ENCODE measurements around the gene UMAD1.

The UMAD1 gene

DNA sequence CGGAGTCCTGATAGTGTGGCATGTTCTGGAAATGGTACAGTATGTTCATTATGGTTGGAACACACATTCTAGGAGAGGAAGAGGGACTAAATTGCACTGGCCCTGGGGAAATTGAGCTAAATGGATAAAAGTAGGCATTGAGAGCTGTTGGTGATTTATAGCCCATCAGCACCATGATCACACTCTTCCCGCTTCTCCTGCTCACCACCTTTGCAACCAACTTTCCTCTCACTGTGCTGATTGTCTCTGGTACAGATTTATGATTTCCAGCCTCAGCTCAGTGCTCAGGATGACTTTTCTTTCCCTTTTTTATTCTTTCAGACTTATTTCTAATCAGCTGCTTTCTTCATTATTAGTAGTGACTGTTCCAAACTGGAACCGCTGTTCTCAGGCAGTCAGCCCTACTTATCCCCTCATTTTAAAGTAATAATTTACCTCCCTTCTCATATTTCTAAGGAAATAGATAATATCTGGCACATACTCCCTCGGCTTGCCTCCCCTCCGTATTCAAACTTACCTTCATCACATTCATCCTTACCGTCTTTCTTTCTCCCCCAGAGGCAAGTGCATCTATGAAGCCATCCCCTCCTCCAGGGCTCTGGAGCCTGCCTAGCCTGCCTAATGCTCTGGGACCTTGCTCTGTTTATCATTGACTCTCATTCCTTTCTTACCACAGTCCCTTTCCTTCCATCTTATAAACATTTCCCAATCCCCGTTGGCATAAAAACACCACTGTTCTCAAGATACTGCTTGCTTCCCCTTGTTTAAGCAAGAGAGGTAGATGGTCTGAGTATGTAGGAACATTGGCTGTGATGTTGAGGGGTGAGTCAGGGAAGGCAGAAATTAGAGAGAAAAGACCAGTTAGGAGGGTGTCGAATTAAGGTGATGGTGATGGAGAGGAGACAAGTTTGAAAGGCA, 129.4 kb downstream of the UMAD1 start:
- H3K27me3 ChIP-seq (ENCODE audit: control insufficient read depth, insufficient read depth, low read length): no peaks in the 10 kb centered on the region
- no peaks in the 10 kb centered on the region for H3K36me3 ChIP-seq (ENCODE audit: insufficient read depth, low read length)
- H3K4me2 ChIP-seq (ENCODE audit: low read length): no peak overlapping the region
- no peaks in the 10 kb centered on the region for H3K9me3 ChIP-seq (replicated peaks; ENCODE audit: low read length)
- no peak overlapping the region for H3K4me3 ChIP-seq (ENCODE audit: low read length)
- H3K9ac ChIP-seq (ENCODE audit: low read depth, low read length): no peak overlapping the region
- H3K4me1 ChIP-seq (ENCODE audit: control insufficient read depth, insufficient read depth, low read length): peaks cover 38% of the 10 kb centered on the region

DNA sequence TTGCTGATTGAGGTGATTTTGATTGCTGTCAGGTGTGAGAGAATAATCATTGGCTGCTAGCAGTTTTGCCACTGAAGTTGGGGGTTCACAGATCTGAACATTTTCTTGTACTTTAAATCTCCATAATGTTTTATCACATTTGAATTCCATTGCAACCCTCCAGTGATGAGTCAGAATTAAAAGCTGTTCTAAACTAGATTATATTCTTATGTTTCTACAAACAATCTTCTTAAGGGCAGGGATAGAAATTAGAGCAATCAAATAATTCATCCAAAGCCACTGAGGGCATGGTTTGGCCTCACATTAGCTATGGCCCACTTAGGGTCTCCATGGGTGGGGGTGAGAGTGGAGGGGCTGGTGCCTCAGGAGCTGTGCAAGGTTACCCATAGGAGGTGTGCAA, 130.9 kb downstream of the UMAD1 start:
- Histone ChIP-seq H3K27me3 (ENCODE audit: control insufficient read depth, insufficient read depth, low read length) (no peaks in the 10 kb centered on the region), H3K9me3 (replicated peaks; ENCODE audit: low read length) (no peaks in the 10 kb centered on the region), H3K36me3 (ENCODE audit: insufficient read depth, low read length) (no peaks in the 10 kb centered on the region), H3K4me1 (ENCODE audit: control insufficient read depth, insufficient read depth, low read length) (peaks cover 29% of the 10 kb centered on the region), H3K4me3 (ENCODE audit: low read length) (no peak overlapping the region), H3K9ac (ENCODE audit: low read depth, low read length) (no peak overlapping the region), H3K4me2 (ENCODE audit: low read length) (peak overlapping the region; percentile 80)

DNA sequence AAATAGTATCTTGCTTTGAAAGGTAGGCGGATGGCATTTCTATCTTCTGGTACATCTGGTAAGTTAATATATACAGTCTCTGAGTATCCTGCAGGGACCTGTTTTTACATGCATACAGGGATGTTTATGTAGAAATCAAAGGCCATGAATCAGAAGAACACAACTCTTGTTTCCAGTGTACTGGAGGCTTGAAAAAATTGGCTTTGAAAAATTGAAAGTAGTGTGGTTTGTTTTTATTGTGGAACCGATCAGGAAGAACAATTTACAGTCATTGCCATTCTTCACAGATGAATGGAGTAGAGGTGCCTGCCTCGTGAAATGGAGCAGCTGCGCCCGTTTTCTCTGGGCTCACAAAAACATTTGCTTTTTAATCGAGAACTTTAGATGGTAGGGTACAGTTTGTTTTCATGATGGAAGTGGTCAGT, 131.9 kb downstream of the UMAD1 start:
- Histone ChIP-seq H3K4me1 (ENCODE audit: control insufficient read depth, insufficient read depth, low read length) (peaks cover 26% of the 10 kb centered on the region), H3K4me2 (ENCODE audit: low read length) (peak overlapping the region; percentile 80), H3K36me3 (ENCODE audit: insufficient read depth, low read length) (no peaks in the 10 kb centered on the region), H3K9me3 (replicated peaks; ENCODE audit: low read length) (no peaks in the 10 kb centered on the region), H3K9ac (ENCODE audit: low read depth, low read length) (peak overlapping the region; percentile 42), H3K27me3 (ENCODE audit: control insufficient read depth, insufficient read depth, low read length) (no peaks in the 10 kb centered on the region), H3K4me3 (ENCODE audit: low read length) (peak overlapping the region; percentile 59)

DNA sequence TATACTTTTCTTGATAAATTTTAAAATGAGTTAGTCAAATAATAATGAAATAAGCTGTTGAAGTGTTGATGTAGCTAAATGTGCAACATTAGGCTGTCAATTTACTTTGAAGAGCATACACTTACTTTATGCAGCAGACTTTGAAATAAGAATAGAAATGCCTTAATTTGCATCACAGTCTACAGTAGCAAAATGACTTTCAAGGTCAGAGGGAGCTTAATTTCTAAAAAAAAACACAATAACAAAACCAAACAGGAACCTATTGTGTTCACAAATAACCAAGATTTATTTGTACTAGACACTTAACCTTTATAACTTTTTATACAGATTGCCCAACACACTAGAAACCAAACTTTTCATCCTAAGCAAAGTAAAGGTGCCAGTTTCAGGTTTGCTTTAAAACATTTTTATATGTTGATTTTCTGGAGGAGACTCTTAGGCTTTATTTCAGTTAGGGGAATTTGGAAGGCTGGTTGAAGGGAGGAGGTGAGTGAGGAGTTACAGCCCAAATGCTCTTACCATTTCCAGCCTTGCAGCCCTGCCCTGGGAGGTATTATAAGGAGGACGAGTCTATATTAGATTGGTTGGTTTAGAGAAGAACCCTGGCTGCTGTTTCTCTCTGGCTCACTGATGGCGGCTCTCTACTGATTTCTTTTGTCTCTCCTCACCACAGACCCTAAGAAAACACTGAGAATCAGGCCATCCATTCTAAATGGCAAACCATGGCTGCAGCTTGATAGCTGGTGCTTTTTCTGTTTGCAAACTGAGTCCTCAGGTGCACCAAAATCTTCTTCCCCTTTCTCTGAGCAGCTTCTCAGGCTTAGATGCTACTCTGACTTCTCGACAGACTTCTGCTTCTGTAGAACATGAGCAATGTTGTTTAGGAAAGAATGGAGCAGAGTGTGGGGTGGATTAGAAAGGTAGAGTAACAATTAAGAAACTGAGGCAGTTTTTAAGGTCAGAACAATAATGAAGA, 133.1 kb downstream of the UMAD1 start:
- Histone ChIP-seq H3K9ac (ENCODE audit: low read depth, low read length) (no peak overlapping the region), H3K4me1 (ENCODE audit: control insufficient read depth, insufficient read depth, low read length) (peaks cover 26% of the 10 kb centered on the region), H3K4me2 (ENCODE audit: low read length) (no peak overlapping the region), H3K27me3 (ENCODE audit: control insufficient read depth, insufficient read depth, low read length) (no peaks in the 10 kb centered on the region), H3K36me3 (ENCODE audit: insufficient read depth, low read length) (no peaks in the 10 kb centered on the region), H3K9me3 (replicated peaks; ENCODE audit: low read length) (no peaks in the 10 kb centered on the region), H3K4me3 (ENCODE audit: low read length) (no peak overlapping the region)

DNA sequence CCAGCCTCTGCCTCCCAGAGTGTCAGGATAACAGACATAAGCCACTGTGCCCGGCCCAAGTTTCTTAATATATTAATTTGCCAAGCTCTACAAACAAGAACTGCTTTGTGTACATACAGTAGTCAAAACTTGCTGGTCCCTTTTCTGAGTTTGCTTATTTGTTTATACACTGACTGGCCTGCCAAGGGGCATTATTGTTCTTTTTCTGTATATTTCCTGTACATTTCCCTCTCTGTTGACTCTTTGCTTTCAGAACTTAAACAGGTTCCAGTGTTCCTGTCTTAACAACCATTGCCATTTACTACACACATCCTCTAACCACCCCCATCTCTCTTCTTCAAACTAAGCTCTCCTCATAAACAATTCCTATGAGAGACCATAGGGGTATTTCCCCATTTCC, 139.3 kb downstream of the UMAD1 start:
- Histone ChIP-seq H3K4me3 (ENCODE audit: low read length) (no peak overlapping the region), H3K27me3 (ENCODE audit: control insufficient read depth, insufficient read depth, low read length) (no peaks in the 10 kb centered on the region), H3K9ac (ENCODE audit: low read depth, low read length) (no peak overlapping the region), H3K36me3 (ENCODE audit: insufficient read depth, low read length) (no peaks in the 10 kb centered on the region), H3K9me3 (replicated peaks; ENCODE audit: low read length) (no peaks in the 10 kb centered on the region), H3K4me1 (ENCODE audit: control insufficient read depth, insufficient read depth, low read length) (no peaks in the 10 kb centered on the region), H3K4me2 (ENCODE audit: low read length) (no peak overlapping the region)

DNA sequence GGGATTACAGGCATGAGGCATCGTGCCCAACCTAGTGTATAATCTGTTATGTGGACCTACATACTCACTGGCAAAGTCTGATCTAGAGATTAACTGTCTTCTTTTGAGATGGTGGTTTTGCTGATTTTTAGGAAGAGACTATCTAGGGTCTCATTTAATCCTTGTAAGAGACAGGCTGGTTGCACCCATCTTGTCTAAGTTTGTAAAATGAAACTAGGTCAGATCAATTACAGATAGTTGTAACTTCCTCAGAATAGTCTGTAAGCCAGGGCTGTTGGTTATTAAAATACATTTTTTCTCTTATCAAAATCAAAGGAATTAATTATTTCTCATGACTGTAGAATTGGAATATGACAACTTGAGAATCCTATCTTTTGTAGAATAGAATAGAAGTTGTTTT, 142.4 kb downstream of the UMAD1 start:
- Histone ChIP-seq H3K9ac (ENCODE audit: low read depth, low read length) (no peak overlapping the region), H3K4me1 (ENCODE audit: control insufficient read depth, insufficient read depth, low read length) (no peaks in the 10 kb centered on the region), H3K9me3 (replicated peaks; ENCODE audit: low read length) (no peaks in the 10 kb centered on the region), H3K36me3 (ENCODE audit: insufficient read depth, low read length) (no peaks in the 10 kb centered on the region), H3K27me3 (ENCODE audit: control insufficient read depth, insufficient read depth, low read length) (no peaks in the 10 kb centered on the region), H3K4me2 (ENCODE audit: low read length) (no peak overlapping the region), H3K4me3 (ENCODE audit: low read length) (no peak overlapping the region)

DNA sequence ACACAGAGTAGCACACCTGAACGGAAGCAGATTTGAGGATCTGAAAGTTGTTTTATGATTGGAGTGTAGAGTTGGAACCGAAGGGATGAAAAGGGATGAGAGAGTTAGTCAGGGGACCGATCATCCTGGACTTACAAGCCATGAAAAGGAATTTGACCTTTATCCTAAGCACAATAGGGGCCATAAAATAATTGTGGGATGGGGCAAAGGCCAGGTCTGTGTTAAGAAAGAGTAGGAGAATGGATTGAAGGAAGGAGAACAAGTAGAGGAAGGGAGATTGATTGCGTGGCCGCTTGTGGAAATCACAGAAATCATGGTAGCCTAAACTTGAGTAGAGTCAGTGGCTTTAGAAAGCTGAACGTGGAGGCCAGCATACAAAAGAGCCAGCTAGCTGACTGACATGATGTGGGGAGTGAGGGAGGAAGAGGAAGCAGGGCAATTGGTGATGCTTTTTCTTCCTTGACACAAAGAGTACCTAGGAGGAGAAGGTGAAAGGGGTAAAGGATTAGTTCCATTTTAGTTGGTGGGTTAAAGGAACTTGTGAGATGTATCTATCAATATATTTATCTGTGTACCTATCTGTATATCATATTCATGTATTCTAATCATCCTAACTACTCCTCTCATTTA, 144.9 kb downstream of the UMAD1 start:
- Histone ChIP-seq H3K36me3 (ENCODE audit: insufficient read depth, low read length) (no peaks in the 10 kb centered on the region), H3K9ac (ENCODE audit: low read depth, low read length) (no peak overlapping the region), H3K27me3 (ENCODE audit: control insufficient read depth, insufficient read depth, low read length) (no peaks in the 10 kb centered on the region), H3K4me1 (ENCODE audit: control insufficient read depth, insufficient read depth, low read length) (no peaks in the 10 kb centered on the region), H3K4me3 (ENCODE audit: low read length) (no peak overlapping the region), H3K9me3 (replicated peaks; ENCODE audit: low read length) (no peaks in the 10 kb centered on the region), H3K4me2 (ENCODE audit: low read length) (no peak overlapping the region)

DNA sequence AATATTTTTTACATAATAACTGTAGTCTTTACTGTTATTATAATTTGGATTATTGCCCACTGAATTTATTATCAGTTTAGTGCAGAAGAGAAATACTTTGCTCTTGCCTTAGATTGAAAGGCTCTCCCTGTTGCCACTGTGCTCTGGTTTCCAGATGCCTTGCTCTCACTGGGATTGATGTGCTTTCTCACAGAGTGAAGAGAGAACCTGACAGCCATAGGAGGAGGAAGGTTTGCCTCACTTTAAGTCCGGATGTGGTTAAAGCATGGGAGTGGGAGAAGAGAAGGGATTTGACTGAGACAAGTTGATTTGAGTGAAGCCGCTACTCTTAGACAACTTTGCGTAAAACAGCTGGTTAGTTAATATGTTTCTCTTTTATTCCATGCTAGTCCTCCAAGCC, 146.0 kb downstream of the UMAD1 start:
- Histone ChIP-seq H3K27me3 (ENCODE audit: control insufficient read depth, insufficient read depth, low read length) (no peaks in the 10 kb centered on the region), H3K9ac (ENCODE audit: low read depth, low read length) (no peak overlapping the region), H3K36me3 (ENCODE audit: insufficient read depth, low read length) (no peaks in the 10 kb centered on the region), H3K4me3 (ENCODE audit: low read length) (no peak overlapping the region), H3K9me3 (replicated peaks; ENCODE audit: low read length) (no peaks in the 10 kb centered on the region), H3K4me2 (ENCODE audit: low read length) (no peak overlapping the region), H3K4me1 (ENCODE audit: control insufficient read depth, insufficient read depth, low read length) (no peaks in the 10 kb centered on the region)

DNA sequence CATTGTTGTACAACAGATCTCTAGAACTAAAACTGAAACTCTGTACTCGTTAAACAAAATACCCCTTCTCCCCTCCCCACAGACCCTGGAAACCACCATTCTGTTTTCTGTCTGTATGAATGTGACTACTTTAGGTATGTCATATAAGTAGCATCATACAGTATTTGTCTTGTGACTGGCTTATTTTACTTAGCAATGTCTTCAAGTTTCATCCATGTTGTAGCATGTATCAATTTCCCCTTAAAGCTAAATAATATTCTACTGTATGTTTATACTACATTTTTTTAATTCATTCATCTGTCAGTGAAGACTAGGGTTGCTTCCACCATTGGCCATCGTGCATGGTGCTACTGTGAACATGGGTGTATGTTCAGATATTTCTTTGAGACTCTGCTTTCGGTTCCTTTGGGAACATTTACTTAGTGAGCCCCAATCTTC, 149.0 kb downstream of the UMAD1 start:
- H3K4me1 ChIP-seq (ENCODE audit: control insufficient read depth, insufficient read depth, low read length): peaks cover 3% of the 10 kb centered on the region
- no peak overlapping the region for H3K9ac ChIP-seq (ENCODE audit: low read depth, low read length)
- H3K4me2 ChIP-seq (ENCODE audit: low read length): no peak overlapping the region
- no peaks in the 10 kb centered on the region for H3K27me3 ChIP-seq (ENCODE audit: control insufficient read depth, insufficient read depth, low read length)
- no peaks in the 10 kb centered on the region for H3K36me3 ChIP-seq (ENCODE audit: insufficient read depth, low read length)
- H3K4me3 ChIP-seq (ENCODE audit: low read length): no peak overlapping the region
- H3K9me3 ChIP-seq (replicated peaks; ENCODE audit: low read length): no peaks in the 10 kb centered on the region

DNA sequence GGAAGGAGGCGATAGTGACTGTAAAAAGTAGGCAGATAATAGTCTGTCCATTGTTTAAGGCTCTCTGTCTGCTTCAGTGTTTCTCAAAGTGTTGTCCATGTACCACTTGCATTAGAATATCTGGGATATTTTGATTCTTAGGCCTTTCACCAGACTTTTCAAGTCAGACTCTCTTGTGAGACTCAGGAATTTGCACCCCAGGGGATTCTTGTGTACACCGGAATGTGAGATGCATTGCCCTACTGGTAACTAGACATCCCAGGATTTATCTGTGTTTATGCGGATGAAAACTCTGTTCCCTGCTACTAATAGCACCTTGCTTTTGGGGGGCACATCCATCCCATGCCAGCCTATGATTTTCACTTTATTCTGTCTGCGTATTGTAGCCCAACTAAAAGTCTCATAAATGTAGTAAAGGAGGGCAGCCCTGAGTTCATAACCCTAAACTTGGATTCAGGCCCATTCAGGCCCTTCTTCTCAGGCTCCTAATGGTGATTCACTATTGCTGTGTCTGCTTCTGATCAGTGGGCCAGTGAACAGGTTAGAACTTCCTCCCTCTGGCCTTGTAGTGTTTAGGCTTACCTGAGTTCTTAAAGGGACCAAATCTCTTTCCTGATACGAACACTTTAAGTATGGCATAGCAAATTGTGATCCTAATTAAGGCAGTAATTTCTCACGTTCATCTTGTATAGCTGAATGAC, 149.6 kb downstream of the UMAD1 start:
- no peaks in the 10 kb centered on the region for H3K27me3 ChIP-seq (ENCODE audit: control insufficient read depth, insufficient read depth, low read length)
- H3K4me1 ChIP-seq (ENCODE audit: control insufficient read depth, insufficient read depth, low read length): peaks cover 4% of the 10 kb centered on the region
- no peak overlapping the region for H3K4me2 ChIP-seq (ENCODE audit: low read length)
- H3K9ac ChIP-seq (ENCODE audit: low read depth, low read length): no peak overlapping the region
- H3K4me3 ChIP-seq (ENCODE audit: low read length): no peak overlapping the region
- H3K9me3 ChIP-seq (replicated peaks; ENCODE audit: low read length): no peaks in the 10 kb centered on the region
- no peaks in the 10 kb centered on the region for H3K36me3 ChIP-seq (ENCODE audit: insufficient read depth, low read length)

DNA sequence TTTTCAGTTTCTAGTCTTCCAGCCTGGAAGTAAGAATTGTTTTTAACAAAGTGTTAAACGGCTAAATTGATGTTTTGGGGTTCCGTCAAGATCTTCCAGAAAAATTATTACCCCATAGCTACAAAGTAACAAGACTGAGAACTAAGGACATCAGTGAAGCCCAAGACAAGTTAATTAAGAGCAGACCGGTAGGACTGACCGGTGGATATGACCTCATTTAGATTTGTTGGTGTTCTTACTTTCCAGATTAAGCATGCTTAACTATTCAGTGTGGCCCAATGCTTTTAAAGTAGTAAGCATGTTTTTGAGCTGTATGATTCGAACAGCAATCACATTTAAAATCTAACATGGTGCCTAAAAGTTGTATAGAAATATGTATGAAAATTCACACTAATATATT, 151.0 kb downstream of the UMAD1 start:
- no peak overlapping the region for H3K4me2 ChIP-seq (ENCODE audit: low read length)
- H3K36me3 ChIP-seq (ENCODE audit: insufficient read depth, low read length): no peaks in the 10 kb centered on the region
- peaks cover 12% of the 10 kb centered on the region for H3K4me1 ChIP-seq (ENCODE audit: control insufficient read depth, insufficient read depth, low read length)

More for the DNA sequence above, 151.0 kb downstream of the UMAD1 start:
- Histone ChIP-seq H3K9ac (ENCODE audit: low read depth, low read length) (no peak overlapping the region), H3K4me3 (ENCODE audit: low read length) (no peak overlapping the region), H3K27me3 (ENCODE audit: control insufficient read depth, insufficient read depth, low read length) (no peaks in the 10 kb centered on the region), H3K9me3 (replicated peaks; ENCODE audit: low read length) (no peaks in the 10 kb centered on the region)

Data from skeletal muscle satellite cell (primary cell).